IMR-90 (cell line): ENCODE measurements around the gene DAD1. TPM values are rescaled to one million over a fixed set of nuclear protein-coding genes. Genes with fewer than 3 reads are reported as not detected.

ENCODE experiments used
- ATAC-seq: fragments of 200-7000 bp; cut with Tn5 transposase; 2 replicates; pipeline ENCODE4 v1.9.1; 2020; ENCODE audit warnings: low read depth, mild to moderate bottlenecking, moderate library complexity
- BruUV-seq: library from RNA; stranded (reverse); fragments of 400-500 nt; replicated peaks from 2 replicates; lab custom pipeline; 2021; lab: Mats Ljungman, UMichigan
- CTCF ChIA-PET: fragments of 300-600 bp; formaldehyde crosslinking; extraction: SDS; loops from one replicate; lab custom pipeline; 2021; ENCODE audit warnings: antibody characterized with exemption; lab: Yijun Ruan, JAX
- POLR2A ChIA-PET: fragments of 300-600 bp; sonication (Branson Sonifier 250); formaldehyde crosslinking; loops from one replicate; lab custom pipeline; 2022; ENCODE audit warnings: antibody characterized with exemption; ENCODE audit not compliant: unreplicated experiment; lab: Charles Lee
- DNase-seq: peaks from one replicate; pipeline ENCODE4 v3.0.0; 2013
- H2AFZ ChIP-seq: replicated peaks from 2 replicates; pipeline ENCODE3; 2013; ENCODE audit warnings: low read length, mild to moderate bottlenecking; ENCODE audit not compliant: poor library complexity
- H2AK5ac ChIP-seq: 2 replicates; pipeline ENCODE4 v1.6.1; 2013; ENCODE audit warnings: low read depth, low read length, inconsistent platforms
- H2AK9ac ChIP-seq: replicated peaks from 2 replicates; pipeline ENCODE3; 2013; ENCODE audit warnings: mild to moderate bottlenecking, low read depth, low read length, moderate library complexity; ENCODE audit not compliant: poor library complexity
- H2BK120ac ChIP-seq: 2 replicates; pipeline ENCODE4 v1.6.1; 2013; ENCODE audit warnings: low read depth, low read length, inconsistent platforms
- H2BK15ac ChIP-seq: 3 replicates; pipeline ENCODE4 v1.6.1; 2013; ENCODE audit warnings: low read depth, low read length, inconsistent platforms
- H2BK20ac ChIP-seq: 2 replicates; pipeline ENCODE4 v1.6.1; 2013; ENCODE audit warnings: low read depth, mild to moderate bottlenecking, inconsistent platforms, low read length, moderate library complexity
- H2BK5ac ChIP-seq: 2 replicates; pipeline ENCODE4 v1.6.1; 2013; ENCODE audit warnings: mild to moderate bottlenecking, low read depth, low read length, inconsistent platforms; ENCODE audit not compliant: poor library complexity, severe bottlenecking
- H3K14ac ChIP-seq: replicated peaks from 2 replicates; pipeline ENCODE4 v1.6.1; 2013; ENCODE audit warnings: low read depth, low read length, inconsistent platforms
- H3K18ac ChIP-seq: 2 replicates; pipeline ENCODE4 v1.6.1; 2013; ENCODE audit warnings: low read depth, low read length, control low read depth
- H3K23ac ChIP-seq: 2 replicates; pipeline ENCODE4 v1.6.1; 2013; ENCODE audit warnings: low read depth, low read length, inconsistent platforms
- H3K27ac ChIP-seq: 2 replicates; pipeline ENCODE4 v1.5.1; 2013; ENCODE audit warnings: mild to moderate bottlenecking, control low read depth, low read length; ENCODE audit not compliant: insufficient read depth
- H3K27me3 ChIP-seq: 2 replicates; pipeline ENCODE4 v1.6.1; 2013; ENCODE audit warnings: low read length; ENCODE audit not compliant: control insufficient read depth, insufficient read depth
- H3K36me3 ChIP-seq: 2 replicates; pipeline ENCODE4 v1.6.1; 2013; ENCODE audit warnings: low read length, mixed read lengths; ENCODE audit not compliant: control insufficient read depth, insufficient read depth
- H3K4ac ChIP-seq: 2 replicates; pipeline ENCODE4 v1.6.1; 2013; ENCODE audit warnings: low read depth, low read length, inconsistent platforms
- H3K4me1 ChIP-seq: 2 replicates; pipeline ENCODE4 v1.6.1; 2013; ENCODE audit warnings: low read length, mixed read lengths; ENCODE audit not compliant: control insufficient read depth, insufficient read depth
- H3K4me2 ChIP-seq: 2 replicates; pipeline ENCODE4 v1.6.1; 2013; ENCODE audit warnings: low read depth, mild to moderate bottlenecking, control low read depth, low read length, moderate library complexity
- H3K4me3 ChIP-seq: 2 replicates; pipeline ENCODE4 v1.5.1; 2013; ENCODE audit warnings: low read depth, mild to moderate bottlenecking, control low read depth, low read length, moderate library complexity; ENCODE audit not compliant: insufficient read depth
- H3K56ac ChIP-seq: 2 replicates; pipeline ENCODE4 v1.6.1; 2013; ENCODE audit warnings: low read length, inconsistent platforms; ENCODE audit not compliant: insufficient read depth; ENCODE audit errors: extremely low read depth
- H3K79me1 ChIP-seq, 2 experiments: 2 replicates each; pipeline ENCODE4 v1.6.1; 2013; ENCODE audit warnings: low read length in 2 of 2, inconsistent platforms in 1 of 2, low read depth in 1 of 2
- H3K9ac ChIP-seq: 2 replicates; pipeline ENCODE4 v1.6.1; 2013; ENCODE audit warnings: low read depth, low read length, control low read depth
- H3K9me1 ChIP-seq: 2 replicates; pipeline ENCODE4 v1.6.1; 2013; ENCODE audit warnings: low read length, inconsistent platforms; ENCODE audit not compliant: insufficient read depth
- H3K9me3 ChIP-seq: 2 replicates; pipeline ENCODE4 v1.6.1; 2013; ENCODE audit warnings: low read length; ENCODE audit not compliant: control insufficient read depth, insufficient read depth
- H4K20me1 ChIP-seq: 2 replicates; pipeline ENCODE4 v1.6.1; 2013; ENCODE audit warnings: low read length, inconsistent platforms; ENCODE audit not compliant: insufficient read depth
- H4K5ac ChIP-seq: 2 replicates; pipeline ENCODE4 v1.6.1; 2013; ENCODE audit warnings: mild to moderate bottlenecking, low read depth, low read length, control low read depth
- H4K8ac ChIP-seq, 2 experiments: 2 replicates each; pipeline ENCODE4 v1.6.1; 2013; ENCODE audit warnings: low read depth in 2 of 2, low read length in 2 of 2, control low read depth in 1 of 2, inconsistent platforms in 1 of 2
- H4K91ac ChIP-seq: 2 replicates; pipeline ENCODE4 v1.6.1; 2013; ENCODE audit warnings: low read depth, low read length, inconsistent platforms; ENCODE audit not compliant: insufficient read depth
- CHD1 ChIP-seq: IDR thresholded peaks from 2 replicates; pipeline ENCODE4 v1.6.1; 2012; ENCODE audit warnings: low read depth, low read length, improper control_type of control experiment
- FOS ChIP-seq: fragments of 150-350 bp; IDR thresholded peaks from 2 replicates; pipeline ENCODE4 v1.6.1; 2016; ENCODE audit warnings: low read depth, low read length
- MAZ ChIP-seq: IDR thresholded peaks from 2 replicates; pipeline ENCODE4 v1.6.1; 2012; ENCODE audit warnings: low read depth, mild to moderate bottlenecking, low read length, improper control_type of control experiment, moderate library complexity, borderline replicate concordance
- NFE2L2 ChIP-seq: fragments of 150-350 bp; IDR thresholded peaks from 2 replicates; pipeline ENCODE4 v1.6.1; 2016; ENCODE audit warnings: low read depth, mild to moderate bottlenecking, low read length
- POLR2A ChIP-seq: IDR thresholded peaks from 2 replicates; pipeline ENCODE4 v1.6.1; 2012; ENCODE audit warnings: mild to moderate bottlenecking, low read depth, low read length
- RAD21 ChIP-seq: IDR thresholded peaks from 2 replicates; pipeline ENCODE4 v1.6.1; 2012; ENCODE audit warnings: low read length, improper control_type of control experiment
- SMC3 ChIP-seq: fragments of 150-350 bp; IDR thresholded peaks from 2 replicates; pipeline ENCODE4 v1.6.1; 2016; ENCODE audit warnings: low read depth, mild to moderate bottlenecking, antibody characterized with exemption, low read length, moderate library complexity
- WGBS, 2 experiments: methylation state at CpG; one replicate each; pipeline versions ENCODE4 v1.1.5 to v1.1.7; 2013; ENCODE audit warnings: missing lambda C conversion rate in 2 of 2; ENCODE audit not compliant: insufficient read length in 1 of 2; ENCODE audit errors: extremely low coverage in 2 of 2; 5-methylcytosine and 5-hydroxymethylcytosine counted together
- dilution Hi-C: fragments of 300-500 bp; cut with HindIII; formaldehyde crosslinking; loops from one replicate; pipeline ENCODE4 v1.14.3; 2018; ENCODE audit warnings: low sequenced_read_pairs; ENCODE audit not compliant: unreplicated experiment
- in situ Hi-C: fragments of 300-500 bp; cut with MboI; formaldehyde crosslinking; loops from 3 replicates; pipeline ENCODE4 v1.14.3; 2019; ENCODE audit warnings: low sequenced_read_pairs, inconsistent platforms, mixed read lengths
- intact Hi-C: fragments of 100-400 bp; cut with micrococcal nuclease; formaldehyde crosslinking; loops from 2 replicates; pipeline ENCODE4 v1.10.0; 2022
- polyA plus RNA-seq, 3 experiments: library from polyadenylated mRNA; depleted of rRNA; stranded (reverse); fragments of >200 nt; gene quantifications; 2 replicates each; pipeline ENCODE4 v1.2.3, GENCODE V29; 2012; ENCODE audit warnings: low replicate concordance in 1 of 3
- total RNA-seq: library from RNA; depleted of rRNA; stranded (reverse); fragments of >200 nt; gene quantifications from 2 replicates; pipeline ENCODE4 v1.2.3, GENCODE V29; 2012
- TF ChIP-seq, protein P1 (sequence below): conservative IDR thresholded peaks from 2 replicates; pipeline ENCODE4 v1.5.1; 2012; ENCODE audit warnings: mild to moderate bottlenecking, low read depth, low read length, improper control_type of control experiment
- TF ChIP-seq, protein P2 (sequence below): fragments of 150-350 bp; IDR thresholded peaks from 2 replicates; pipeline ENCODE4 v1.6.1; 2017; ENCODE audit warnings: mild to moderate bottlenecking, antibody characterized with exemption, low read length, low read depth

DAD1 gene
- total and polyA plus RNA-seq, 2 of the 4 experiments (the other 2 are of a cell fraction), result 396 to 496 TPM

DNA sequence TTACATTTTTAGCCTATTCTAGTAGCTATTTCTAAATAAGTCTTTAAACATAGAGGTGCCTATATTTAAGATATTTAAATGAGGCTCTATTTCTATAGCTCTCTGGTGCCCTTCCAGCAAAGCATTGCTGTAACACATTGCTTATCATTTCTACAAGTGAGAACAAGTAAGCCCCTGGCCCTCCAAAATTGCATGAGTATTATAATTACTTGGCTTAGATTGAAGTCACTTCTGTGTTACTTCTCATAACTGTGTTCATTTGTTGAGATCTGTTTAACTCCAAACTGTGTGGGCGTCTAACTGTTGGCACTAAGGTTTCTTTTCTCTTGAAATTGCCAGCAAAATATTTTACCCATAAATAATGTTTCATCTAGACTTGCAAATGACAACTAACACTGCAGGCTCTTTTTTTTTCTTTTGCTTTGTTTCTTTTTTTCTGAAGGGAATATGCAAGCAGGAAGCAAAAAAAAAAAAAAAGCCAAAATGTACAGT is 66.5 kb downstream of the DAD1 start:
- POLR2A ChIA-PET, result no interaction called here
- in situ Hi-C loops, result no loop called here
- no TSS peak for BruUV-seq

More for the DNA sequence above, 66.5 kb downstream of the DAD1 start:
- Histone ChIP-seq H3K4me2 (no peak overlapping the region), H2BK20ac (no peak overlapping the region), H3K9me1 (0 out of 2 replicates have a peak, but pooled peaks cover 2% of the 10 kb centered on the region), H3K14ac (no peak overlapping the region), H4K5ac (no peak overlapping the region), H3K4me3 (no peak overlapping the region), H4K91ac (no peak overlapping the region), H4K8ac (no peak overlapping the region), H3K4me1 (peaks cover 11% of the 10 kb centered on the region), H3K23ac (no peak overlapping the region), H3K56ac (no peak overlapping the region), H2AFZ (no peak overlapping the region), H3K27ac (no peak overlapping the region), H2AK5ac (no peak overlapping the region), H3K4ac (no peak overlapping the region), H2BK120ac (no peak overlapping the region), H3K9ac (no peak overlapping the region), H4K20me1 (no peaks in the 10 kb centered on the region), H3K79me1 (no peaks in the 10 kb centered on the region), H2AK9ac (no peak overlapping the region), H3K27me3 (no peaks in the 10 kb centered on the region), H3K18ac (no peak overlapping the region), H3K36me3 (no peaks in the 10 kb centered on the region), H2BK5ac (no peak overlapping the region), H3K9me3 (no peaks in the 10 kb centered on the region), H2BK15ac (no peak overlapping the region)
- no CpG with 5 or more reads among the region's 1 CpG for WGBS, 2 experiments
- intact Hi-C loops, result no loop called here
- dilution Hi-C loops, result no loop called here
- no peak for TF ChIP-seq RAD21
- no peak for TF ChIP-seq POLR2A
- no peak for TF ChIP-seq FOS
- no peak for TF ChIP-seq CHD1
- no peak for TF ChIP-seq NFE2L2
- no peak for TF ChIP-seq SMC3
- TF ChIP-seq, protein P1, sequence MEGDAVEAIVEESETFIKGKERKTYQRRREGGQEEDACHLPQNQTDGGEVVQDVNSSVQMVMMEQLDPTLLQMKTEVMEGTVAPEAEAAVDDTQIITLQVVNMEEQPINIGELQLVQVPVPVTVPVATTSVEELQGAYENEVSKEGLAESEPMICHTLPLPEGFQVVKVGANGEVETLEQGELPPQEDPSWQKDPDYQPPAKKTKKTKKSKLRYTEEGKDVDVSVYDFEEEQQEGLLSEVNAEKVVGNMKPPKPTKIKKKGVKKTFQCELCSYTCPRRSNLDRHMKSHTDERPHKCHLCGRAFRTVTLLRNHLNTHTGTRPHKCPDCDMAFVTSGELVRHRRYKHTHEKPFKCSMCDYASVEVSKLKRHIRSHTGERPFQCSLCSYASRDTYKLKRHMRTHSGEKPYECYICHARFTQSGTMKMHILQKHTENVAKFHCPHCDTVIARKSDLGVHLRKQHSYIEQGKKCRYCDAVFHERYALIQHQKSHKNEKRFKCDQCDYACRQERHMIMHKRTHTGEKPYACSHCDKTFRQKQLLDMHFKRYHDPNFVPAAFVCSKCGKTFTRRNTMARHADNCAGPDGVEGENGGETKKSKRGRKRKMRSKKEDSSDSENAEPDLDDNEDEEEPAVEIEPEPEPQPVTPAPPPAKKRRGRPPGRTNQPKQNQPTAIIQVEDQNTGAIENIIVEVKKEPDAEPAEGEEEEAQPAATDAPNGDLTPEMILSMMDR, result no peak
- TF ChIP-seq MAZ, result no peak
- TF ChIP-seq, protein P2, sequence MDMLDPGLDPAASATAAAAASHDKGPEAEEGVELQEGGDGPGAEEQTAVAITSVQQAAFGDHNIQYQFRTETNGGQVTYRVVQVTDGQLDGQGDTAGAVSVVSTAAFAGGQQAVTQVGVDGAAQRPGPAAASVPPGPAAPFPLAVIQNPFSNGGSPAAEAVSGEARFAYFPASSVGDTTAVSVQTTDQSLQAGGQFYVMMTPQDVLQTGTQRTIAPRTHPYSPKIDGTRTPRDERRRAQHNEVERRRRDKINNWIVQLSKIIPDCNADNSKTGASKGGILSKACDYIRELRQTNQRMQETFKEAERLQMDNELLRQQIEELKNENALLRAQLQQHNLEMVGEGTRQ, result no peak
- ATAC-seq (no peak), DNase-seq (no peak)
- CTCF ChIA-PET, result interaction anchor here (1.0 kb wide), 1 partner anchor 11 kb away, joined by 3 read pairs; no protein-coding TSS in a partner anchor
